NCI-H146 treated with DMSO at 0.1 percent for 48 hours (cell line): ENCODE results near the gene VPS18.

Source experiments
- DNase-seq: peaks from one replicate; lab custom pipeline; 2025; ENCODE audit not compliant: unreplicated experiment; lab: John Stamatoyannopoulos, UW

Gene VPS18

GRCh38 chr15:40900256-40901052 lies 6.2 kb downstream of the VPS18 start:
- DNase-seq, result no peak

- DNase-seq, result no peak
Observed at GRCh38 chr15:40901053-40901443, 6.8 kb downstream of the VPS18 start.

GRCh38 chr15:40902605-40903561 lies 8.6 kb downstream of the VPS18 start:
- no peak for DNase-seq

GRCh38 chr15:40904552-40905201 lies 10.4 kb downstream of the VPS18 start:
- no peak for DNase-seq

GRCh38 chr15:40906091-40906990 lies 12.1 kb downstream of the VPS18 start:
- peak; percentile 92 for DNase-seq

GRCh38 chr15:40906991-40907802 lies 12.9 kb downstream of the VPS18 start:
- DNase-seq, result no peak

GRCh38 chr15:40908095-40908494 lies 13.8 kb downstream of the VPS18 start:
- DNase-seq, result no peak

GRCh38 chr15:40909662-40910630 lies 15.7 kb downstream of the VPS18 start:
- DNase-seq, result no peak

GRCh38 chr15:40911141-40911540 lies 16.9 kb downstream of the VPS18 start:
- DNase-seq, result no peak

- no peak for DNase-seq
Observed at GRCh38 chr15:40911693-40912092, 17.4 kb downstream of the VPS18 start.

- no peak for DNase-seq
Observed at GRCh38 chr15:40912478-40912877, 18.2 kb downstream of the VPS18 start.

- DNase-seq, result no peak
Observed at GRCh38 chr15:40914013-40914412, 19.8 kb downstream of the VPS18 start.

GRCh38 chr15:40914486-40914885 lies 20.2 kb downstream of the VPS18 start:
- DNase-seq, result no peak

GRCh38 chr15:40915116-40915661 lies 20.9 kb downstream of the VPS18 start:
- no peak for DNase-seq

GRCh38 chr15:40915679-40916078 lies 21.4 kb downstream of the VPS18 start:
- DNase-seq, result no peak

- DNase-seq, result no peak
Observed at GRCh38 chr15:40917585-40917984, 23.3 kb downstream of the VPS18 start.

GRCh38 chr15:40918146-40918798 lies 24.0 kb downstream of the VPS18 start:
- no peak for DNase-seq
